NCI-H510A (cell line): Measurements from ENCODE around the gene IRF5.

ENCODE experiments used
- DNase-seq: peaks from one replicate; lab custom pipeline; 2025; lab: John Stamatoyannopoulos, UW

IRF5 gene, protein sequence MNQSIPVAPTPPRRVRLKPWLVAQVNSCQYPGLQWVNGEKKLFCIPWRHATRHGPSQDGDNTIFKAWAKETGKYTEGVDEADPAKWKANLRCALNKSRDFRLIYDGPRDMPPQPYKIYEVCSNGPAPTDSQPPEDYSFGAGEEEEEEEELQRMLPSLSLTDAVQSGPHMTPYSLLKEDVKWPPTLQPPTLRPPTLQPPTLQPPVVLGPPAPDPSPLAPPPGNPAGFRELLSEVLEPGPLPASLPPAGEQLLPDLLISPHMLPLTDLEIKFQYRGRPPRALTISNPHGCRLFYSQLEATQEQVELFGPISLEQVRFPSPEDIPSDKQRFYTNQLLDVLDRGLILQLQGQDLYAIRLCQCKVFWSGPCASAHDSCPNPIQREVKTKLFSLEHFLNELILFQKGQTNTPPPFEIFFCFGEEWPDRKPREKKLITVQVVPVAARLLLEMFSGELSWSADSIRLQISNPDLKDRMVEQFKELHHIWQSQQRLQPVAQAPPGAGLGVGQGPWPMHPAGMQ

DNA sequence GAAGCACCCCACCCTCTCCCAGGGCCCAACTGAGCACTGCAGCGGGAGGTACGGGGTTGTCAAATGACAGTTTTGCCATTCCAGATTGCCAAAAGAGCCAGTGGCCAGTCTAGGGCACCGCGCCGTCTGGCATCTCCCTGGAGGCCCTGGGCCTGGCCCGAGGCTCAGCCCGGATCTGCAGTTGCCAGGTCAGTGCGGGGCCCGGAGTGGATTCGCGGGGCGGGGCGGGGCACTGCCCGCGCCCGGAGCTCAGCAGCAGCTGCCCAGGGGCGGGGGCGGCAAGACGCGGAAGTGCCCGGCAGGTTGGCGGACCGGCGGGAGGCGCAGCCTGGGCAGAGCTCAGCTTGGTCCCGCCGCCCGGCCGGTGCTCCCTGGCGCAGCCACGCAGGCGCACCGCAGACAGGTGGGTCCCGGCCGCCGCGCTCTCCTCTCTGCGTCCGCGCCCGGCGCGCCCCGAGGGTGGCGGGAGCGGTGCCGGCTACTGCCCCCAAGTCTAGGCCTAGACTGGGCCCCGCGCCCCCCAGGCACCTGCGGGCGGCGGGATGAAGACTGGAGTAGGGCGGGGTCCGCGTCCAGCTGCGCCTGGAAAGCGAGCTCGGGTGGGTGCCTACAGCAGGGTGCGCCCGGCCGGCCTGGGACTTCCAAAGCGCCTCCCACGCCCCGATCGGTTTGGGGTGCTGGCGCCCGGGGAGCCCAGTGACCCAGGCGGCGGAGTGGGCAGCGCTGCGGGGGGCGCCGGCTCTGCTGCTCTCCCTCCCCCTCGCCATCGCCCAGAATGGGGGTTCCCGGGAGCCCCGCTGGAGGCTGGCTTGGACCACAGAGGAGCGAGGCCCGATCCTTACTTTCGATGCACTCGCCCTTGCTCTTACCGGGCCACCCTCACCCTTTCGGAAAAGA, at the start of gene IRF5:
Gene IRF5, plus strand, starts transcription at position 281 of the 897 bp plus-strand sequence. CDS start 4,155 bp downstream, outside the sequence.
- DNase-seq: peak; percentile 40

DNA sequence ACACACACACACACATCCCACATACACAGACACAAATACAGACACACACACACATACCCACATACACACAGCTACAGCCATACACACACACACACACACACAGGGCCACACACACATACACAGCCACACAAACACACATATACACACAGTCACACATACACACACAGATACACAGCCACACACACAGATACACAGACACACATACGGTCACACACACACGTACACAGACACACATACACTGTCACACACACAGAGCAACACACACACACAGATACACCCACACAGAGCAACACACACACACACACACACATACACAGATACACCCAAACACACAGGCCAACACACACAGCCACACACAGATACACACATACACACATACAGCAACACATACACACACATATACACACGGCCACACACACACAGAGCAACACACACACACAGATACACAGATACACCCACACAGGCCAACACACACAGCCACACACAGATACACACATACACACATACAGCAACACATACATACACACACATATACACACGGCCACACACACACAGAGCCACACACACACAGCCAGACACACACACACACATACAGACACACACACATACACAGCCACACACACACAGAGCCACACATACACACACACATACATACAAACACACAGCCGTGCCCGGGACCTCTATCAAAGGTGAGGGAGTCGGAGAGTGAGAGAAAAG, 49.5 kb upstream of the IRF5 start:
- DNase-seq: no peak

DNA sequence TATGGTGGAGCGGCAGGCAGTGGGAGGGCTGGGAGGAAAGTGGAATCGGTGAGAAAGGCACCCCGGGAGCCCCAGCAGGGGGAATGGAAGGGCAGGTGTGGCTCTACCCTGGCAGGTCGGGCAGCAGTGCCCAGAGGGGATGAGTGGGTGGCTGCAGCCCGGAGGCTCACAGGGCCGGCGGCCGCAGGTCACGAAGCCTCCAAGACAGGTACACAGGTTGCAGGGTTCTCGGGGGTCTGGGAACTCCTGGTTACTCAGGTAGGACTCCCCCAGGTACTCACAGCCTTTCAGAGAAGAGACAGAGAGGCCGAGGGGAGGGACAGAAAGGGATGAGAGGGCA, 49.0 kb upstream of the IRF5 start:
- no peak for DNase-seq

DNA sequence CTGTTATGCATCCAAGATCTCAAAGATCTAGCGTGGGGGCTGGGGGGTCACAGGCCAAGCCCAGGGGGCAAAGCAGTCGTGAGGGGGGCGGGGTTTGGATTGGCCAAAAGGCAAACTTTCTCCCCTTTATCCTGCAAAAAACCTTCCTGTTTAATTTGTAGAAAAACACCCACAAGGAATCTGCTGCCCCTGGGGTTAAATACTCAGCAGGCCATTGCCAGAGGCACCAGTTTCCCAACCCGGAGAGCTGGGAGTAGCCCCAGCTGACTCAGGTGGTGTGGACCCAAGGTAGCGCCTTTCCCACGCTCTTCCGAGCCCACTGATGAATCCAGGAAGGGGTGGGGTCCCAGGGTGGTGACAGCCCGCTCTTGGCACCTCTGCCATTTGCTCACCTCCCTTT, 48.6 kb upstream of the IRF5 start:
- no peak for DNase-seq

DNA sequence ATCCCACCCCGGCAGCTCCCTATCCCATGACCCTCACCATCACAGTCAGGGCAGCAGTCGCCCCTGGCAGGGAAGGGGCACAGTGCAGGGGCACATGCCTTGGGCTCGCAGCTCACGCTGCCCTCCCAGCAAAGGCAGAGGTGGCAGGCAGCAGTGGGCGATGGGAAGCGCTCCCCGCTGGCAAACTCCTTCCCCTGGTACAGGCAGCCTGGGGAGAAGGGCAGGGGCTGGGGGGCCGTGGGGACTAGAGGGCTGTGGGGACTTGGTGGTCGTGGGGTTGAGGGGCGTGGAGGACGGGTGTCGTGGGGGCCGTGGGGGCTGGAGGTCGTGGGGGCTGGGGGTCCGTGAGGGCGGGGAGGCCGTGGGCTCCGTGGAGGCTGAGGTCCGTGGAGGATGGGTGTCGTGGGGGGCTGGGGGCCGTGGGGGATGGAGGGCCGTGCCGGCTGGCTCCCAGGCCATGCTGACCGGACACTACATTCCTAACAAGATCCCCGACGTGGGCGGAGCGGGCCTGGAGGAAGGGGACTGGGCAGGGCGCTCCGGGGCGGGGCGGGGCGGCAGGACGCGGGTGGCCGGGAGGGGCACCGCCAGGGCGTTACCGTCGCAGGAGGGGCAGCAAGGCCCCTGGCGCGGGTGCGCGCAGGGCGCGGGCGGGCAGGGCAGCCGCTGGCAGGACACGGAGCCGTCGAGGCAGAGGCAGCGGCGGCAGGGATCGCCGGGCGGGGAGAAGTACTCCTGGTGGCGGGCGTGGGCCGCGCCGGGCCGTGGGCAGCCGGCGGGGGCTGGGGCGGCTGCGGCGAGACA, 47.2 kb upstream of the IRF5 start:
- DNase-seq: no peak

DNA sequence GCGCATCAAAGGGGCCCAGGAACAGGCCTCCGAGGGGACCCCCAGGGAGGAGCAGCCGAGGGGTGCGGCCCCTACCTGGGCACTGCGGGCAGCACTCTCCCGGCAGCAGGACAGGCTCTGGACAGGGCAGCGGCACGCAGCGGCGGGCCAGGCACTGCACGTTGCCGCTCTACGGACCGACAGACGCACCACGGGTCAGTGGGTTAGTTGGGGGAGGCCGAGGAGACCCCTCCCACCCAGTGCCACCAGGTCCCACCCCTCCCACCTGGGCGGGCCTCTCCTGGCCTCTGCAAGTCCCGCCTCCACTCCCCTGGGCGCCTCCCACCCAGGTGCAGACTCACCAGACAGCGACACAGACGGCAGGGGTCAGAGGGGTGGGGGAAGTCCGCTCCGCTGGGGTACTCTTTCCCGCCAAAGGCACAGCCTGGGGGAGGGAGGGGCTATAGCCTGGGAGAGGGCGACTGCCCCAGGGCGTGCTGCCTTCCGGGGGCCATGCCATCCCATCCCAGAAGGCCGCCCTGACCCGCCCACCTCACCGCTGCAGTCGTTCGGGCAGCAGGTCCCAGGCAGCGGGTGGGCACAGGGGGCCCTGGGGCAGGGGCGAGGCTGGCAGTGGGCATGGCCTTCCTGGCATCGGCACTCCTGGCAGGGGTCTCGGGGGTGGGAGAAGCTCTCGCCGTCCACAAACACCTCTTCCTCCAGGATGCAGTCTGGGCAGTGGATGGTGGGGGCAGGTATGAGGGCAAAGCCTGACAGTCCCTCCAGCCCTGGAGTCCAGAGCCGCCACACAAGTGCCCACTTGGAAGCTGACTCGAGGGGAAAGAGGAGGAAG, 46.4 kb upstream of the IRF5 start:
- DNase-seq: peak; percentile 49

DNA sequence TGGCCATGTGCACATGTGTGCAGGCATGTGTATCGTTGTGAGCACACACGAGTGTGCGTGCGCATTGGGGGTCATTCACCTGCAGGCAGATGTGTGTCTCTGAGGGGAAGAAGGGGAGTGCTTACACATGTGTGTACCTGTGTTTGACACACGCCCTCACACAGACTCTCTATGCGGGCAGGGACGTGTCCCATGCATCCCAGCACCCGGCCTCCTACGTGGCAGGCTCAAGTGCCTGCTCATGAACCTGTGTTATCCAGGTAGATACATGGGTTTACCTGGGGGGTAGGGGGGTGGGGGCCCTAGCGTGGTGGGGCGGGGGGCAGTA, 45.8 kb upstream of the IRF5 start:
- DNase-seq: no peak

DNA sequence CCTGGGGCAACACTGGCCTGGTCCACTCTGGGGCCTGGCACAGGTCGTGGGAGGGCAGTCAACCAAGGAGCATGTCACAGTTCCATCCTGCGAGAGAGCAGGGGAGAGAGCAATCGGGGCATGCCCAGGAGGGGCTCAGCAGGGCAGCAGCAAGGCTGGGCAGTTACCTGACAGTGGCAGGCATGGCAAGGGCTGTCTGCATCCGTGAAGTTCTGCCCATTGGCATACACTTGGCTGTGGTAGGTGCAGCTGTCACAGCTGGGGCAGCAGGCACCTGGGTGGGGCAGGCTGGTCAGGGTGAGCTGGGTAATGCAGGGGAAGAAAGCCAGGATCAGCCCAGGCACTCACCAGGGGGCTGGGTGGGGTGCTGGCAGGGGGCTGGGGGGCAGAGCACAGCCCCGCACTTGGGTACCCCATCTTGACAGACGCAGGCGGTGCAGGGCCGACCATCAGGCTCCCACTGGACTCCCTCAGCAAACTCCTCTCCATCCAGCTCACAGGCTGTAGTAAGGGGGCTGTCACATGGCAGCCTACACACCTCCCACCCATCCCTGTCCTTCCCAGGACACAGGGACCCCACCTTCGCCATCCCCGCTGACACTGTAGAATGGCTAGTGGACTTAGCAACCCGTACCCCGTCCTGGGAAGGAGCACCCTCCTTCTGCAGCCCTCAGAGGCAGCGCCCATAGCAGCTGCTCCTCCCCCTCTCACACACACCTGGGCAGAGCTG, 45.0 kb upstream of the IRF5 start:
- DNase-seq: no peak

DNA sequence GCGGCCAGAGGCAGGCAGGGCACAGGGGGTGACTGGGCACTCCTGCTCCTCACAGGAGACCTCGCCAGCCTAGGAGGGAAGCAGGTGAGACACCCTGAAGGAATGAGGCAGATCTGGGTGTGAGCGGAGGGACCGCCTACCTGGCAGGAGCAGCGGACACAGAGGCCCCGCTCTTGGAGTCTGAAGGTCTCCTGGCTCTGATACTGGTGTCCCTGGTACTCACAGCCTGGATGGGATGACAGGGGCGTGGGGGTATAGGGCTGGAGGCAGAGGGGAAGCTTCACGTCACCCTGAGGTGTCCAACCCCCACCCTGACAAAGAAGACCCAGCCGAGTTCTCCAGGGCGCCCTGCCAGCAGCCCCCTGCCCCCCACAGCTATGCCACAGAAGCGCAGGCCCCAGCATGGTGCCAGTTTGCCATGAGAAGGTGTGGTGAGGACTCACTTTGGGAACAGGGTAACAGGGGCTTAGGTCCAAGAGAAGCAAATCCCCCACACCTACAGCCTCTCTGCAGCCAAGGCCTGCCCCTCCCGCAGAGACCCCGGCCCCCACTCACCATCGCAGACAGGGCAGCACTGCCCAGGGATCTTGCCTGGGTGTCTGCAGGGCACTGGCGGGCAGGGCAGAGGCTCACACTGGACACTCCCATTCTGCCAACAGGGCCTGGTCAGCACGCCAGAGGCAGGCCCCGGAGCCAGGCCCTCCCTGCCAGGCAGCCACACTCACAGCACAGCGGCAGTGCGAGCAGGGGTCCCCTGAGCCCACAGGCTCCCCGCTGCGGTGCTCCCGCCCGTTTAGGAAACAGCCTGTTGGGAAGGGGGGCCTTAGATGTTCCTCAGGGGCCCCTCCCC, 44.3 kb upstream of the IRF5 start:
- no peak for DNase-seq

DNA sequence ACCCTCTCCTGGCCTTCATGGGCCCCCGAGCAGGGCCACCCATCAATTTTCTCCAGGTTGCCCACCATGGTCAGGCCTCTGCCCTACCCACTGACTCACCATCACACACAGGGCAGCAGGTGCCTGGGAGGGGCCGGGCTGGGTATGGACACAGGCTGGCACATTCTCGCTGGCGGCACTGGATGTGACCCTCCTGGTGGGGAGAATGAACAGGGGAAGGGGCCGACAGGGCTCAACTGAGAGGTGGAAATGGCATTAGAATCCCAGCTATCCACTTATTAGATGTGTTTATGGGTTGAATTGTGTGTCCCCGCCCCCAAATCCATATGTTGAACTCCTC, 43.7 kb upstream of the IRF5 start:
- no peak for DNase-seq

DNA sequence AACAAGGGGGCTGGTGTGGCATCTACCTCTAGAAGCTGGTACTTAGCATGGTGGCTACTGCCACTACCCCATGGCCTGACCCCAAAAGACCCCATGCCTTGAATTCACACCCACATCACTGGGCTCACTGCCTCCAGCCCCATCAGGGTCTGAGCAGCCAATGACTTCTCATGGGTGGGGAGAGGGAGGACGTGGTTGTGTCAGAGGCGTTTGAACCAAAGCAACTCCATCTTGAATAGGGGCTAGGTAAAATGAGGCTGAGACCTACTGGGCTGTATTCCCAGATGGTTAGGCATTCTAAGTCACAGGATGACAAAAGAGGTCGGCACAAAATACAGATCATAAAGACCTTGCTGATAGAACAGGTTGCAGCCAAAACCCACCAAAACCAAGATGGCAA, 42.4 kb upstream of the IRF5 start:
- DNase-seq: no peak

DNA sequence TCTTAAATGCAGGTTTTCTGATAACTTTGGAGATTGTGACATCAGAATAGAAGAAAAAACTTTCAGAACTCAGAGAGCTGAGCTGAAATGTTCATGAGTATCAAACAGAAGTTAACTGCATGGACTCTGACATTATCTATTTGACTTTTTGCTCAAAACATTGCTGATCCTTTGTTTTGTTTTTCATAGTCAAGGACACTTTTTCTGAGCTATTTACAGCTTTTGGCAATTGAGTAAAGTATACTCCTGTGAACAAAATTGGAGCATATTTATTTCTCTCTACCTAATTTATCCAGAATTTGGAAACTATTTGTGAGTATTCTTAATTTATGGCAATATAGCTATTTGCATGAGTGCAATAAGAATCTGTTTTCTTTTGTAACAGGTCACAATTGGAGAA, 38.3 kb upstream of the IRF5 start:
- no peak for DNase-seq

DNA sequence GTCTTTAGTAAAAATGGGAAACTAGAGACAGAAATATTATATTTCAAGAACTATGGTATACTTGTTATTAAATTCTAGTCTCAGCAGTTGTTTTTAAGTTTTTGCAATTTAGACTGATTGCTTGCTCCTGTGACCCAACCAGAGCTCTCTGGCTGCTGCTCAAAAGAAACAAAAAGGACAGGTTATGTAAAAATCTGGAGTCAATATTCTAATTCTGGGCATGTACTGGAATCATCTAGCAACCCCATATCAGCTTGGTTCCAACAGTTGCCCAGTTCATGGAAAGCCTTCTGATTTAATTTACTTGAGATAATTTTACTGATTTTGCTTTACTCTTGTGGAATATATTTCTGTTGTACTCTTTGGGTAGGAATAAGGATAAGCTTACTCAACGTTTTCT, 37.5 kb upstream of the IRF5 start:
- DNase-seq: no peak

DNA sequence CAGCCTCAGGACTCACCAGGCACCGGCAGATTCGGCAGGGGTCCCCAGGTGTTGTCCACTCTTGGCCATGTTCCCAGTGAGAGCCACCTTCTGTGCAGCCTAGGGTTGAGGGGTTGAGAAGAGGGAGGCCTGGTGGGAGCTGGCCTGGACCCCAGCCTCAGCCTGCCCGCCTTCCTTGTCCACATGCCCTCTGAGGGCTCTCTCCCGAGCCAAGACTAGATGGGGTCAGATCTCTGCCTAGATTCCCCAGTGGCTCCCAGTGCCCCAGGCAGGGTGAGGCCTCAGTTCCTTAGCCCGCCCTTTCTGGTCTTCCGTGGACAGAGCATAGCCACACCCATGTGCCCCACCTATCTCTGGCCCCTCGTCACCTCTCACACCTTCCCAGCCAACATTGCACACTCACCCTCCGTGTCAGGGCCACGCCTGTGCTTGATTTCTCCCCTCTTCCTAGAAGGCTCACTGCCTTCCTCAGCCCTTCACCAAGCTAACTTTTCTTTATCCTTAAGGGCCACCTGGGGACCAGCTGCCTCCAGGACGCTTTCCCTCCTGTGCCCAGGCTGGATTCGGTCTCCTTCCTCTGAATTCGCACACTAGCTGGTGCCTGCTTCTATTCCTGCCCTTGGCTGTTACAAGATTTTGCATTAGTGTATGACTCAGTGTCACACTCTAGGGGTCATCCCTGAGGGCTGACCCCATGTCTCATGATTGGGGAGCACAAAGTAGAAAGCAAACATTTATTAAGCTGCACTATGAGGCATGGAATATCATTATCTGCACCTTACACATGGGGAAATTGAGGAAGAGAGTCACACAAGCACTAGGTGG, 34.8 kb upstream of the IRF5 start:
- no peak for DNase-seq

DNA sequence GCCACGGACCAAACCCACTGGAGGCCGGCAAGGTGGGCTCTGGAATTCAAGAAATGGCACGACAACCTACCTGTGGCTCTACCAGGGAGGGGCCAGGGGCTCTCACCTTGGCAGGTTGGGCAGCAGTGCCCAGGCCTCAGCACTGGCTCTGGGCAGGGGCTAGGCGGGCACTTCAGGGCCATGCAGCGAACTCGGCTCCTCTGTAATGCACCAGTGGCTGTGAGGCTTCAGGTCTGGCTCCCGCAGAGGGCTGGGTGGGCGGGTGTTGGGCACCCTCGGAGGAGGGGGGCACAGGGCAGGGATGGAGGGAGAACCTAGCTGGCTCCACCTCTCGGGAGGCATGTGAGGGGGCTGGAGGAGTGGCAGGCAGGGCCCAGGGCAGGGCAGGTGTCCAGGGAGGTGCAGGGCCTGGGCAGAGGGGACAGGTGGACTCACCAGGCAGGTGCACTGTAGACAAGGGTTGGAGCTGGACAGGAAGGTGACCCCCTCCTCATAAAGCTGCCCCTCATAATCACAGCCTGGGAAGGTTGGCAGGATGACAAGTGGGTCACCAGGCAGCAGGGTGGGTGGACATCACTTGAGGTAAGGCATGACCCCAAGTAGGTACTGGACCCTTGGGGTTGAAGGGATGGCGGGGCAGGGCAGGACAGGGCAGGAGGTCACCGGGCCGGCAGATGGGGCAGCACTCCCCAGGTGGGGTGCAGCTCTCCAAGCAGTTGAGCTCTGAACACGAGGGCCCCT, 33.9 kb upstream of the IRF5 start:
- no peak for DNase-seq

DNA sequence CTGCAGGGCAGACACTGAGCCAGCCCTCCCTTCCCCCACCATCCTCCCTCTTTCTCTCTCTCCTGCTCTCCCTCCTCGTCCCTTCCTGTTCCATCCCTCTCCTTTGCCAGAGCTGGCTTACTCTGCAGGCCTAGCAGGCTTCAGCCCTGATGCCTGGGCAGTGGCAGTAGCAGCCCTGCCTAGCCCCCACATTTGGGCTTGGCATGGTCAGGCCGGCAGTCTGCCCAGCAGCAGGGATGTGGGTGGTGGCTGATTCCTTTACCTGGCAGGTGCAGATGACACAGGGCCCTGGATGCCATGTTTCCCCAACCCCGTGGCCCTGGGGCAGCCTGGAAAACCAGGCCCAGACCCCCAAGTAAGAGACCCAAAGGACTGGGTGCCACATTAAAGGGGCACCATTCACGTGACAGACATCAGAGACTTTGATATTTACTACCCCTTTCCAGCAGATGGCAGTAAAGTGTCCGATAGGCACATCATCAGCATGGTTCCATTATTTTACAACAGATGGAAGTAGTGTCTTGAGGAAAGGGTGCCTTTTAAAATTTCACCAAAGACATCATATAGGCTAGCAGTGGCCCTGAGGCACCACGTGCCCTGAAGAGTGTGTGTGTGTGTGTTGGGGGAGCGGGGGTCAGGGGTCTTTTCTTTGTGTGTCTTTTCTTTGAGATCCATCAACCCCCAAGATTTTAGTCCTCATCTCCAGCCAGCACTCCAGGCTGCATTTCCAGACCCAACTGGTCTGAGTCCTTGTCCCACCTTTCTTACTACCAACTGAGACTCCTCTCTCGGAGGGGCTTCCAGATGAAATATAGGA, 33.1 kb upstream of the IRF5 start:
- DNase-seq: no peak
